CD4-positive, alpha-beta T cell treated with Interleukin-10 for 1 hour (primary cell): ENCODE data around the gene COL13A1.

Experiments used
- DNase-seq: peaks from one replicate; pipeline ENCODE4 v3.0.0-alpha.2; 2020

Gene COL13A1

GRCh38 chr10:69892406-69892805 is 90.7 kb downstream of the COL13A1 start:
- DNase-seq, result no peak

- DNase-seq, result no peak
Observed at GRCh38 chr10:69892816-69893215, 91.1 kb downstream of the COL13A1 start.

- DNase-seq, result no peak
Observed at GRCh38 chr10:69893271-69893900, 91.7 kb downstream of the COL13A1 start.

GRCh38 chr10:69894156-69894555 is 92.5 kb downstream of the COL13A1 start:
- no peak for DNase-seq

GRCh38 chr10:69895759-69896158 is 94.1 kb downstream of the COL13A1 start:
- no peak for DNase-seq

GRCh38 chr10:69896606-69897231 is 95.0 kb downstream of the COL13A1 start:
- DNase-seq, result no peak

- DNase-seq, result no peak
Observed at GRCh38 chr10:69897432-69897831, 95.7 kb downstream of the COL13A1 start.

GRCh38 chr10:69897999-69898398 is 96.3 kb downstream of the COL13A1 start:
- DNase-seq, result no peak

GRCh38 chr10:69898524-69898923 is 96.8 kb downstream of the COL13A1 start:
- DNase-seq, result no peak

- DNase-seq, result no peak
Observed at GRCh38 chr10:69898941-69899340, 97.2 kb downstream of the COL13A1 start.

- DNase-seq, result no peak
Observed at GRCh38 chr10:69899727-69900595, 98.3 kb downstream of the COL13A1 start.

GRCh38 chr10:69901022-69901421 is 99.3 kb downstream of the COL13A1 start:
- DNase-seq, result no peak

- DNase-seq, result no peak
Observed at GRCh38 chr10:69901628-69902505, 100.2 kb downstream of the COL13A1 start.

- DNase-seq, result no peak
Observed at GRCh38 chr10:69902835-69903535, 101.3 kb downstream of the COL13A1 start.

- no peak for DNase-seq
Observed at GRCh38 chr10:69904533-69904932, 102.8 kb downstream of the COL13A1 start.

- DNase-seq, result no peak
Observed at GRCh38 chr10:69906425-69906824, 104.7 kb downstream of the COL13A1 start.

GRCh38 chr10:69907517-69907916 is 105.8 kb downstream of the COL13A1 start:
- DNase-seq, result no peak

GRCh38 chr10:69908124-69908523 is 106.4 kb downstream of the COL13A1 start:
- DNase-seq, result no peak

- no peak for DNase-seq
Observed at GRCh38 chr10:69910561-69910960, 108.9 kb downstream of the COL13A1 start.

GRCh38 chr10:69911613-69912528 is 110.2 kb downstream of the COL13A1 start:
- no peak for DNase-seq

- no peak for DNase-seq
Observed at GRCh38 chr10:69912589-69912988, 110.9 kb downstream of the COL13A1 start.
